ENCODE results near the gene EIPR1. TPM values are rescaled to one million over a fixed set of nuclear protein-coding genes. Genes with fewer than 3 reads are reported as not detected.

The EIPR1 gene
- total RNA-seq, 1 donor, result 23.3 TPM

- no peak overlapping the region for H3K4me3 ChIP-seq (ENCODE audit: low read depth, low read length)
- DNase-seq (ENCODE audit: low read depth), result no peak
- no peak for TF ChIP-seq CTCF (IDR thresholded peaks at IDR 0.05; ENCODE audit: insufficient read depth, low read length)
Observed at GRCh38 chr2:3159782-3160545, 217.7 kb downstream of the EIPR1 start.

DNA sequence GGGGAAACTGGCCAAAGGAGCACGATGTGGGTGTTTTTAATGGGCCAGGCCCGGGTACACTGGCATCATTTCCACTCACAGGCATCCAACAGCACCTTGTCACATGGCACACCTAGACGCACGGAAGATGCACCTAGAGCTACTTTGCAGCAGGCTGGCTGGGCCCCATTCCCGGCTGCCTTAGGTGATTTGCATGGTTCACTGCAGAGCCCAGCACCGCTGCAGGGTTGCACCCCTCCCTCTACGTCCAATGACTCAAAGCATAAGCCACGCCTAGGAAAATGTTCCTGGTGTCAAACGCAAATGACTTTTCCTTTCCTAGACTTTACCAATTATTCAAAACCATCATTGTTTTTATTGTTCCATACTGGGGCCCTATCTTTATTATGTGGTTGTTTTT, 222.9 kb downstream of the EIPR1 start:
- H3K4me3 ChIP-seq (ENCODE audit: low read depth, low read length), result no peak overlapping the region
- no peak for TF ChIP-seq CTCF (IDR thresholded peaks at IDR 0.05; ENCODE audit: insufficient read depth, low read length)
- no peak for DNase-seq (ENCODE audit: low read depth)

DNA sequence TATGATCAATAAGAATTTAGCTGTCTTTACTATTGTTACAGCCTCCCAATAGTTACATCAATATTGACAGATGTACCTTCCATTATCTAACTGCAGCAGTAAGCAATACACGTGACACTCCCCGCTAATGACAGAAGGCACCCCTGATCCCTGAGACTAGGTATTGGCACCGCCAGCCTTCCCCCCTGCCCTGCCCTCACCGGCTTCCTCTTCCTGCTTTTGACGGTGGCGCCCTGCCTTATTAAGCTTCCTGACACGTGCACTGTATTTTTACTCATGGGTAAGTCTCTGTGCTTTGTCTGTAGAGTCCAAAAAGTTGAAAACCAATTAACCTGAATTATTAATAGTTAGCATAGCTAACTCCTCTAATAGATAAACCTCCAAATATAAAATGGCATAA, 223.5 kb downstream of the EIPR1 start:
- TF ChIP-seq CTCF (IDR thresholded peaks at IDR 0.05; ENCODE audit: insufficient read depth, low read length), result no peak
- DNase-seq (ENCODE audit: low read depth), result no peak
- no peak overlapping the region for H3K4me3 ChIP-seq (ENCODE audit: low read depth, low read length)

DNA sequence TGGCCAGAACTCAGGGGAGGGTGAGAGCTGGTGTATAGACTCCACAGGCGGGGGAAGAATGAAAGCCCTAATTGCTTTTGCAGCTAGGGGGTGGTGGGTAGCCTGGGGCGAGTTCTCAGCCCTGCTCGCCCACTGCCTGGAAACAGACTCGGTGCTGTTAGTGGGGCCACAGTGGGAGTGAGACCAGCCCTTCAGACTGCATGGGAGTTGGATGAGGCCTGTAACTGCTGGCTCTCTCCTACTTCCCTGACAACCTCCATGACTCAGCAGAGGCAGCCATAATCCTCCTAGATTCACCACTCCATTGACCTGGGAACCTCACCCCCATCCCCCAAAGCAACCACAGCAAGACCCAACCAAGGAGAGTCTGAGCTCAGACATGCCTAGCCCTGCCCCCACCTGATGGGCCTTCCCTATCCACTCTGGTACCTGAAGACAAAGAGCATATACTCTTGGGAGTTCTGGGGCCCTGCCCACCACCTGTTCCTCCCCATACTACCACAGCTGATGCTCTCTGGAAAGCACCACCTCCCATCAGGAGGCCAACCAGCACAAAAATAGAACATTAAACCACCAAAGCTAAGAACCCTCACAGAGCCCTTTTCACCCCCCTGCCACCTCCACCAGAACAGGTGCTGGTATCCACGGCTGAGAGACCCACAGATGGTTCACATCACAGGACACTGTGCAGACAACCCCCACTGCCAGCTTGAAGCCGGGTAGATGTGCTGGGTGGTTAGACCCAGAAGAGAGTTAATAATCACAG, 226.3 kb downstream of the EIPR1 start:
- no peak for TF ChIP-seq CTCF (IDR thresholded peaks at IDR 0.05; ENCODE audit: insufficient read depth, low read length)
- H3K4me3 ChIP-seq (ENCODE audit: low read depth, low read length), result no peak overlapping the region
- no peak for DNase-seq (ENCODE audit: low read depth)

DNA sequence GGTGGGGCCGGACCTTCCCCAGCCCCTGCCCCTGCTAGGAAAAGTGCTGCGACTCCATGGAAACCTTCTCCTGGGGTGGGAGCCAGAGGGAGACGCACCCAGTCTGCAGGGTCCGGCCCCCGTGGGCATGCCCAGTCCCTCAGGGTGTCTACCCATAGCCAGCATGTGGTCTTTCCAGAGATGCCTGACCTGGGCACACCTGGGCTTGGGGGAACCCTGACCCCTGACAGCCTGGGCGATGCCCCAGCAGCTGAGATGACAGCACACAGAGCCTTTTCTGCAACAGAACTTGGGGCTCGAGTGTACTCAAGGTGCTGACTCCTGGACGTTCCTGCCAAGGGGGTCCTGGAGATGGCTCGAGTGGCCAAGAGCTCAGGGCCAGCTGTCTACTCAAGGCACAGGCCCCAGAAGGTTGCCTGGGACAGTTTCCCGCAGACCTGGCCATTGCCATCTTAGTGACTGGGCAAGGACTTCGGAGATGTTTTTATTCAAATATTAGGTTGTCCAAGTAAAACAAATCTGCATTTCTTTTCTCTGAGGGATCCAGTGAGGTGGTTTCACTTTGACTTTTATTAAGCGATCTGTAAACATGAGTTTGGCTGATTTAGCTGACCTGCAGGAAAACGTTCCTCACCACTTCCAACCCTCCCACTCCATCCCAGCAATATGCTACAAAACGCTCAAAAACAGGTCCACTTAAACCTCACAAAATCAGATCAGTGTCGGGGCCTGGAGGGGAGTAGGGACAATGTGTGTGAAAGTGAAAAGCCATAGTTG, 228.0 kb downstream of the EIPR1 start:
- DNase-seq (ENCODE audit: low read depth), result no peak
- H3K4me3 ChIP-seq (ENCODE audit: low read depth, low read length), result no peak overlapping the region
- TF ChIP-seq CTCF (IDR thresholded peaks at IDR 0.05; ENCODE audit: insufficient read depth, low read length), result no peak

DNA sequence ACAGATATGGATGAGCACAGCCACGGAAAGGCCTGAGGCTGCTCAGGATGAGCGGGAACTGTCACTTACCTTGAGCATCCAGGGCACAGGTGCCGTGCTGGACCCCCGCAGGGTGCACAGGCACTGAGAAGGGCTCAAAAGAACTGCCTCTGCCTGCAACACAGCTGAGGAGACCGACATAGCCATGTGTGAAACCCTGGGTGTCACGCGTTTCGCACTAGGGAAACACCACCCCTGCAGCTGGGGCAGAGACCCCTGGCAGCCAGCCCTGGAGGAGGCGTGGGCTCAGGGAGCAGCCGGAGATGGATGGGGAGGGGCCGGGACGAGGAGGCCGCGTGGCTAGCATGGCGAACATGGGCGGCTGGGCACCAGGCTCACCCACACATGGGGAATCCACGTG, 228.9 kb downstream of the EIPR1 start:
- DNase-seq (ENCODE audit: low read depth), result no peak
- TF ChIP-seq CTCF (IDR thresholded peaks at IDR 0.05; ENCODE audit: insufficient read depth, low read length), result no peak
- H3K4me3 ChIP-seq (ENCODE audit: low read depth, low read length), result no peak overlapping the region
